GM21528 (cell line): ENCODE results near the gene GSTO2.

Experiments used
- ATAC-seq: cut with Tn5 transposase; IDR thresholded peaks from one replicate; pipeline ENCODE4 v1.9.1; 2021; ENCODE audit warnings: mild to moderate bottlenecking, moderate library complexity; ENCODE audit not compliant: unreplicated experiment, low FRiP score

The GSTO2 gene

GRCh38 chr10:104323760-104324201 lies 54.8 kb downstream of the GSTO2 start:
- no peak for ATAC-seq

DNA sequence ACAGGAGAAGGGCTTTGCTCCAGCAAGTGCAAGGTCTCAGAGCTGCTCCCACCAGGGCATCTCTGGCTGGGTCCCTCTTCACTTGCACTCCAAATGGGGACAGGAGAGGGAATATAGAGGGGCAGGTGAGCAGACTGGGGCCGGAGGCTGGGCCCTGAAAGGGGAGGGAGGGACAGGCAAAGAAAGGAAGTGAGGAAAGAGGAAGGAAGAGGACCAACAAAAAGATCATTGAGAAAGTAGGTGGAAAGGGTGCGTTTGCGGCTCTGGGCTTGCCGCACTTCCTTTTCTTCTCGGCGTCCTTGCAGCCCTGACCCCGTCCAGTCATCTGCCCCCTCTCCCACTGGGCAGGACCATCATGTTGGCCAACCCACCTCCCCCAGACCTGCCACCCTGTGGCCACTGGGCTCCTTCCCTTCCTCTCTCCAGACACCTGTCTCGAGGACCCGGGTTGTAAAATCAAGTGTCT lies 55.3 kb downstream of the GSTO2 start:
- no peak for ATAC-seq

GRCh38 chr10:104324931-104325330 lies 55.9 kb downstream of the GSTO2 start:
- no peak for ATAC-seq

- no peak for ATAC-seq
These were observed 56.8 kb downstream of the GSTO2 start for GRCh38 chr10:104325436-104326435.

- no peak for ATAC-seq
These were observed 58.1 kb downstream of the GSTO2 start for GRCh38 chr10:104326991-104327610.

- no peak for ATAC-seq
These were observed 59.0 kb downstream of the GSTO2 start for GRCh38 chr10:104327745-104328645.

DNA sequence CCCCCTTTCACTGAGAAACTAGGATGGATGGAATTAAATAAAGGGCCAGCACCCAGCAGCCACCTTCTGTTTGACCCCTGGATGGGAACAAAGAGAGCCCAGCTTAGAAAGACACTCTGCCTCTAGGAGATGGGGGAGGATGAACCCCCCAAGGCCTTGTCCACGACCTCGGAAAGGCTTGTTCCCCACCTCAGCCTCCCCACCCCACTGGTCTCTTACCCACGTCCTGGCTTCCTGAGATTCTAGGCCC lies 59.6 kb downstream of the GSTO2 start:
- no peak for ATAC-seq

DNA sequence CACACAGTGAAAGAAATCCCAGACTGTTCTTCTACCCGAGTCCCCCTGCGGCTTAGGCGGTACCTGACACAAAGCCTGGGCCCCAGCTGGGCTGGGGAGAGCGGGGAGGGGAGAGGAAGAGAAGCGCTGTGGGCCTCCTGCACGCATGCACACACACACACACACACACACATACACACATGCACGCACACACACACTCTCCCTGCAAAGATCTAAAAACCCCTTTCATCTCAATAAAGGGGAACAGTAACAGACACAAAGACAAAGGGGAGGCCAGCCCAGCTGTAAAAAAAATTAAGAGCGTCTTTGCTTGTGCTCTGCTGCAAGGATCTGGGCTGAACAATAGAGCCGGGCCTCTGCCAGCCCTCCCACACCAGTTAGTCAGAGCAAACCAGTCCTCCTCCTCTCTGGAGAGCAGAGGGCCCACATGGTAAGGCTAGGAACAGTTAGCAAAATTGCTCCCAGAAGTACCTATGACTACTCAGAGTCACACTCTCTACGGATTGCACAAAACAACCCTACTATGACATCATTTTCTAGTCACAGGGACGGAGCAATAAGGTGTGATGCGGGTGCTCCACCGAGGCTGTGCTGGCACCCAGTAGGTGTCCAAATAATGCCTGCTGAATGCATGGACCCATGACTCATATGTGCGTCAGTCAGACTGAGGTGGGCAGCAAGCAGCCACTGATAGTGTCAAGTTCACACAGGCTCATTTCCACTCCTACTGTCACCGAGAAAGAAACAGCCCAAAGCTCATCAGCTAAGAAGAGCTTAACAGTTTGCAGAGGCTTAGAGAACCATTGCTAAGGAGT lies 60.1 kb downstream of the GSTO2 start:
- ATAC-seq = peak; percentile 53

DNA sequence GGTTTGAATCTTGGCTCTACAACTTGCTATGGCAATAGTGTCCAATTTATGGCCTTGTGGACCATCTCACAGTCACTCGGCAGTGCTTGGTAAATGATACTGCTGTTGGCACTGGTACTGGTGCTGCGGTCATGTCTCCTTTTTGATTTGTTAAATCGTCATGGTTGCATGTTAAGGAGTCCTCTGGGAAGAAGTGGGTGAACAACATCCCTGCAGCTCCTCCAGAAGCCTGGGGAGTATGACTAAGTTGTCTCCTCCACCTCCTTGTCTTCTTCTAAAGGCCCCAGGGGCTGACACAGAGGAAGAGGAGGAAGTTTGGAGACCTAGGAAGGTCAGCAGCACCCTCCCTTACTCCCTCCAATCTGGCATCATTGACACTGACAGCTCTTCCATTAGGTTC lies 60.8 kb downstream of the GSTO2 start:
- no peak for ATAC-seq

GRCh38 chr10:104330168-104331110 lies 61.5 kb downstream of the GSTO2 start:
- ATAC-seq = no peak

DNA sequence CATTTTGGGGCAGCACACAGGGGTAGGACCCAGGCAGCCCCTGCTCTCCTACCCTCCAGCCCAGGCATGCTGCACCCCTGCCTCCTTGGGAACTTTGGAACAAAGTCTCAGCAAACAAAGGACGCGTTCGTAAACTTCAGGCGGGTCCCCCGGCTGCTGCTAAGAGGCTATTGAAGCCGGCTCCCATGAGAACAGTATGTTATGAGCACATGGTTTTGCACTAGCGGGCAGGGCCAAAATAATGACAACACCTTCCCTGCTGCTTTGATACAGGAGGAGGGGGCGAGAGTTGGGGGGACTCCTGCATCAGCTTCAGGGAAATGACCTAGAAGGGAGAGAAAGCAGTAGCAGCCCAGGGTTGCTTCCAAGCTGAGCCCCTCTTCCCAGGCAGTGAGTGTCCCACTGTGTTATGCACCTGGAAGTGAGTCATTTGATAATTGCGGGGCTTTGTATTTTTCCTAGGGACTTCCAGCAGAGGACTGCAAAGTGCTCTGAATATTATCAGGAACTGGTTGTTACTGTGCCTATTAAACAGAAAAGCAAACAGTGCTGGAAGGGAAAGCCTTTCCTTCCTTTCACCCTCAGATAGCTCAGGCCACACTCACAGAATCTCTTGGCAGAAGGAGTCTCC lies 62.3 kb downstream of the GSTO2 start:
- no peak for ATAC-seq

GRCh38 chr10:104332243-104333031 lies 63.5 kb downstream of the GSTO2 start:
- no peak for ATAC-seq

DNA sequence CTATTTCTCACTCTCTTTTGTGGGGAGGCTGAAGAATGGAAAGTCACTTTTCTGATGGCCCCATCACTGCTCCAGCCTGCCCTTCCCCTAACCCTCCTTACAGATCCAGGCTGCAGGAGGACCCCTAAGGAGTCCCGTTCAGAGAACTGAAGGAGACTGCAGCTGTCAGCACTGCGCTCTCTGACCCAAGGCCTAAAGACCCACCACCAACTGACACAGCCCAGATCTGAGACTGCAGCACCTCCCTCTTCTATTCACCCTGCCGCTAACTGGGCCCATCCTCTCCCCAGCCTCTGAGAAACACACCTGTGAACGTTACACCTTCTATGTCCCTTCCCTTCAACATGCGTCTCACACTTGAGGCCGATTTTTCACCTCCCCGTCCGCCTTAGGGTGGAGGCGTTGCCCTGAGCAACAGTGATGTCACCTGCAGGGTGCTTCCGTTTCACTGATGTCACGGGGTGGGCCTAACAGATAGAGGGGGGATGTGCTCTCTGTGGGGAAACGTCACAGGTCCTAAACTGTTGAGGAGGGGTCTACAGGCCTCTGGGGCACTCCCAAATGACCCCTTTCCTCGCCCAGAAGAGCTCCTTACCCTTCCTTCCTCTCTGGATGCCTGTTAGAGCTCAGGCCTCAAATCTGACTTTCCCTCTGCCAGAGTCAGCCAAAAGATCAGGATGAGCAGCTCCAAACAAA lies 64.2 kb downstream of the GSTO2 start:
- no peak for ATAC-seq

GRCh38 chr10:104333728-104334373 lies 64.9 kb downstream of the GSTO2 start:
- ATAC-seq = no peak

DNA sequence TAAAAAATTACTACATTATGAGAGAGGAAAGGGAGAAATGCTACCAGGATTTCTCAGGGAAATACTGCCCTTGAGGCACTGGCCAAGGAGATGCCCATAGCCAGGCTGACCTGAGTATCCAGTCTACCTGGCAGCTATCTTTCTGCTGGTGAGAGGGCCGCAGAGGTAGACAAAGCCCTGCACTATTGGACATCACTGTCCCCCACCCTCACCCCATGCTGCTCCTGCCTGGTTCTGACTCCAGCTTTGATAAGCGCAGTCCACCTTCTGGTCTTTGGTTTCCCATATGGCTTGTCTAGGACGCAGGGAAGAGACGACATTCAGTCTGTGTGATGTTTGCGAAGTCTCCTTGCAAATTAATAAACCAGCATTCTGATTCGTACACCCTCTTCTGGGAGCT lies 65.6 kb downstream of the GSTO2 start:
- ATAC-seq = no peak

DNA sequence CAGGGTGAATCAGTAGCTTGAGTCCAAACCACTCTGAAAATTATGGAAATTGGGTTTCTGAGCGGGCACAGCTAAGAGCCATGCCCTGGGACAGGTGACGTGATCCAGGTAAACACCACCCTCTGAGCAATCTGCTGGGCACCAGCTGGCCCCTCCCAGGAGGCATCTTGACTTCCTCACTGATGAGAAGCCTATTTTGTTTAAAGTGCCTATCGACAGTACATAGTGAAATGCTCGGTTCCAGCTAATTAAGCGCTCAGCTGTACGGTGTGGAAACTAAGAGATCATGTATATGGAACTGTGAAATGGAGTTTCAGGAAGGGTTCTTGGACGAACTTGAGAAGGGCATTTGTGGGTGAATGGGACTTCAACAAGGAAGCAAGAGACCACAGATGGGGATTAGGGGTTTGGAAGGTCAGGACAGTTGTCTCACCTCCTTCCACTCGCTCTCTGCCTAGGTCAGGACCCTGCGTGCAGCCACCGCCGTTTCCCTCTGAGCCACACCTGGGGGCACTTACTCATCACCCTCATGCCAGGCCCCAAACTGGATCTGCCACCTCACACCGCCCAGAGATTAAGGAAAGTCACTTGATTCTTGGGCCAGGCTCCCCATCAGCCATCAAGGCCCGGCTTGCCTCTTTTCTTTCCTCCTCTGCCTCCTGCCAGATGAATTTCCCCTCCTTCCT lies 66.1 kb downstream of the GSTO2 start:
- no peak for ATAC-seq
